Measurements from ENCODE around the gene RGS7BP.

DNA sequence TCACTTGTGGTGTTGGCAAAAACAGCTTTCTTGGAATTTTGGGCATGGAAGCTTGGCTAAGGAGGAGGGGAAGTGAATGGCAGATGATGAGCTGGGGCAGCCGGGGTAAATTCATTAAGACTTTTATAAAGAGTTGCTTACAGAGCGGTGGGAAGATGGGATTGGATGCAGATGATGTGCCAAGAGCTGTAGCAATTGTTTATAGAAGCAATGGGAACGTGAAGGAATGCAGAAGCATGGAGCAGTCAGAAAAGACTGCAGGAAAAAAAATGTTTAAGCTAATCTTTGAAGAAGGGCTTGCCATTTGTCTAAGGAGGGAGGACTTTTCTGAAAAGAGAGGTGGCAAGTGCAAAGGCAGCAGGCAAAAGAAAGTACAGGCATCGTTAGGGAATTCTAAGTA, 97.9 kb downstream of the RGS7BP start:
- no peak for TF ChIP-seq SPI1 (IDR thresholded peaks at IDR 0.05; ENCODE audit: low read depth, low read length)
- TF ChIP-seq POLR2A (IDR thresholded peaks at IDR 0.05; ENCODE audit: low read depth, low read length), result no peak
- TF ChIP-seq POLR2AphosphoS5 (IDR thresholded peaks at IDR 0.05; ENCODE audit: low read depth, low read length), result no peak

All from GM12891 (cell line).